ENCODE results near the gene CHN2.
A peak's percentile ranks its signal among the peaks of the same experiment; 100 is the strongest.

The CHN2 gene

DNA sequence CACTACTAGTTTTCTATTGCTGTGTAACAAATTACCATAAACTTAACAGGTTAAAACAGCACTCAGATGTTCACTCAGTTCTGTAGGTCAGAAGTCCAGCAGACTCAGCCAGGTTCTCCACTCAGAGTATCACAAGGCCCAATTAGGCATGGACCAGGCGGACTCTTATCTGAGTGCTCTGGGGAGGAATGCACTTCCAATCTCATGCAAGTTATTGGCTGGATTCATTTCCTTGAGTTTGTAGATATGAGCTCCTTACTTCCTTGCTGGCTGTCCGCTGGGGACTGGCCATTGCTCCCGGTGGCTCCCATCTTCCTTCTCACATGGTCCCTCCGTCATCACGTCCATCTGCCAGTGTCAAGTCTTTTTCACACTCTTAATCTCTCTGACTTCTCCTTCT is 232.0 kb downstream of the CHN2 start:
- no peak for DNase-seq (ENCODE audit: low read depth, low spot score)

DNA sequence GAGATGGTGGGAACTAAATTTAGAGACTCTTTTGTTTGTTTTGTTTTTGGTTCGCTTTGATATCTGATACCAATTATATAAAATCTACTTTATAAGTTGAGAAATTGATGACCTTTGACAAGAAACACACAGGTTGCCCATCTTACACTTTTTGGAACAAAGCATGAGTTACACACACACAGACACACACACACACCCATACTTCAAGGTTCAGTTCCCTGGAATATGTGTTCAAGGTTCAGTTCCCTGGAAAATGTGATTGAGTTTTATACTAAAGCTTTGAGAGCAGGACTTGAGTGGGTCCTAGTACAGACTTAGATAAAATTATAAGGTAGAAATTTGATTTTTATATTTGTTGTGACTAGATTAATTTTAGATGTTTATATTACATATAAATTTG is 234.8 kb downstream of the CHN2 start:
- DNase-seq (ENCODE audit: low read depth, low spot score), result no peak

GRCh38 chr7:29430279-29430949 is 235.8 kb downstream of the CHN2 start:
- DNase-seq (ENCODE audit: low read depth, low spot score), result no peak

DNA sequence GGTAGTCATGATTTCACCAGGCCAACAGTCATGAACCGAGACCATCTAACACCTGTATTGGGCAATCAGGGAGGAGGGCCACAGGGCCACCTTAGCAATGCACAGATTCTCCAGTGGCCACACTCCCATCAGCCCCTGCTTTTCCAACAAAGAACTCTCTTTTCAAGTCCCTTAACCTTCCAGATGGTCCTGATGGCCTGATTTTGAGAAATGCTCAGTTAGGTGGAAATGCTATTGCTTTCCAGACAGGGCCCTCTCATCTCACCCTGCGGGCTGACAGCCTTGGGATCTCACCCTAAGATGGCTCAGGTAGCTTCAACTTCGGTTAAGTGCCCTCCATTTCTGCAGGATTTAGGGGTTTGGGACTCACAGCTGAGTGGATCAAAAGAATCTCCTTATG is 237.1 kb downstream of the CHN2 start:
- no peak for DNase-seq (ENCODE audit: low read depth, low spot score)

DNA sequence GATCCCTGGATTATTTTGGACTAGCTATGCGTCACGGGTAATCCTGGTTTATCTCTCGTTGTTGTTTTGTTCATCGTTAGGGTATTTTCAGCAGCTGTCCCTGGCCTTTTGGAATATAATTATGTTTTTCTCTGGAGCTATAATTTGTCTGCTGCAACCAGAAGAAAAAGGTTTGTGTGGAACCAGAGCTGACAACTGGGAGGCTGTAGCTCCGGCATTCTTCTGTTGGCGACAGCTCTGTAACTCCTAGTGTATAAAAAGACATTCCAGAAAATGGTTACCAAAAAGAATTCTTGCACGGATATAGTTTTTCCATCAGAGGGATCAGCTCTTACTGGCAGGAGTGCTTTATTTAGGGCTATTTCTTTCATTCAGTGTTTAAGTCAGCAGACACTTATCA is 238.1 kb downstream of the CHN2 start:
- no peak for DNase-seq (ENCODE audit: low read depth, low spot score)

DNA sequence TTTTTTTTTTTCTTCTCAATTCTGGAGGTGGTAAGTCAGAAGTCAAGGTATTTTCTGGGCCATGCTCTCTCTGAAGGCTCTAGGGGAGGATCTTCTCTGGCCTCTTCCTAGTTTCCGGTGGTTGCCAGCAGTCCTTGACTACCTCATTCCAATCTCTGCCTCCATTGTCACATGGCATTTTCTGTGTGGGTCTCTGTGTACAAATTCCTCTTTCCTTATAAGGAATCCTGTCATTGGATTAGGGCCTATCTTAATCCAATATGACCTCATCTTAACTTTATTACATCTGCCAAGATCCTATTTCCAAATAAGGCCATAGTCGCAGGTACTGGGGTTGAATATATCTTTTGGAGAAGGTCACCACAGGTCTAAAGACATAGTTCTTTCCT is 239.8 kb downstream of the CHN2 start:
- DNase-seq (ENCODE audit: low read depth, low spot score), result no peak

GRCh38 chr7:29435167-29435566 is 240.6 kb downstream of the CHN2 start:
- no peak for DNase-seq (ENCODE audit: low read depth, low spot score)

GRCh38 chr7:29435902-29436301 is 241.3 kb downstream of the CHN2 start:
- no peak for DNase-seq (ENCODE audit: low read depth, low spot score)

DNA sequence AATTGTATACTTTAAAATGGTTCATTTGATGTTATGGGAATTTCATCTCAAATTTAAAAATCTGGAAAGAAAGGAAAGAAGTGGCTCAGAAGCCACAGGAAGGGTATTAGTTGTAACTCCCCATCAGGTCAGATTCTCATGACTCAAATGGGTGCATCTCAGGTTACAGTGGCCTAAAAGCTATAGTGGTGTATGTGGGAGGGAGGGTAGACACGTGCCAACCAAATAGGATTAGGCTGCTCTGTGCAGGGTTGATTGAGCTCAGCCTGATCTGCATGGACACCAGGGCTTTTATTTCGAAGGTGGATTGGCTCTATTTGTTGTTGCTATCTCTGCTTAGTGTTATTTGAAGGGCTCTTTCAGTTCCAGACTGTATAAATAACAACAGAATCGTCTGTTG is 247.6 kb downstream of the CHN2 start:
- DNase-seq (ENCODE audit: low read depth, low spot score), result peak; percentile 53

- no peak for DNase-seq (ENCODE audit: low read depth, low spot score)
Measured at GRCh38 chr7:29443552-29443951, 249.0 kb downstream of the CHN2 start.

- DNase-seq (ENCODE audit: low read depth, low spot score), result no peak
Measured at GRCh38 chr7:29444267-29444666, 249.7 kb downstream of the CHN2 start.

DNA sequence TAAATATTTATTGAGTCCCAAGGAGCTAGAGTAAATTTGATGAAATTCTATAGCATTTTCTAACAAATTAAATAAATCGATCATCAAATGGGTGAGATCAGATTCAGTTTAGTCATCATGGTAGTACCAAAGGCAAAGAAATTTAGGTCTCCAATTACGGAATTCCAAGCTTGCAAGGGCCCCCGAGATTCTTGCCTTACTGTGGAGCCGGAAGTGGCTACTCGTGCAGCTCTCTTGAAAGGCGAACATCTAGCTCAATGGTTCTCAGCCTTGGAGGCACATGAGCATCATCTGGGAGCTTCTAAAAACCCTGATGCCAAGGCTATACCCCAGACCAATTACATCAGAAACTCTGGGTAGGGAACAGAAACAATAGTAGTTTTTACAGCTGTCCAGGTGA is 251.2 kb downstream of the CHN2 start:
- DNase-seq (ENCODE audit: low read depth, low spot score), result no peak

- DNase-seq (ENCODE audit: low read depth, low spot score), result no peak
Measured at GRCh38 chr7:29447828-29448227, 253.3 kb downstream of the CHN2 start.

- no peak for DNase-seq (ENCODE audit: low read depth, low spot score)
Measured at GRCh38 chr7:29449569-29450260, 255.1 kb downstream of the CHN2 start.

DNA sequence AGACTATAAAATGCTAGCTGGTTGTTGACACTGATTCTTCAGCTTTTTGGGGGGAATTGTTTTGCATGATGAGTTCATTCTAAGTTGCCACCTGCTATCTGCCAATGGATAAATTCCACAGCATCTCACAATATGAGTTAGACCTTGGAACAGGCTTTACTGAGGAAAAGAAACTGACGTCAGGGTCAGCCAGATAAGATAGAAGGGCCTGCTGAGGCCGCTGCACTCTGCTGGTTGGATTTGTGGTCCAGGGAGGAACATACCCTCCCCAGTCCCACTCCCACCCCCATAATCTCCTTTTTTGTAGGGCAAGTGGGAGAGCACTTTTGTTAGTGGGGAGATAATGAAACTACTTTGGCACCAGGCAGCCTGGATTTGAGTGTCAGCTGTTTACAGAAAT is 258.4 kb downstream of the CHN2 start:
- DNase-seq (ENCODE audit: low read depth, low spot score), result no peak

DNA sequence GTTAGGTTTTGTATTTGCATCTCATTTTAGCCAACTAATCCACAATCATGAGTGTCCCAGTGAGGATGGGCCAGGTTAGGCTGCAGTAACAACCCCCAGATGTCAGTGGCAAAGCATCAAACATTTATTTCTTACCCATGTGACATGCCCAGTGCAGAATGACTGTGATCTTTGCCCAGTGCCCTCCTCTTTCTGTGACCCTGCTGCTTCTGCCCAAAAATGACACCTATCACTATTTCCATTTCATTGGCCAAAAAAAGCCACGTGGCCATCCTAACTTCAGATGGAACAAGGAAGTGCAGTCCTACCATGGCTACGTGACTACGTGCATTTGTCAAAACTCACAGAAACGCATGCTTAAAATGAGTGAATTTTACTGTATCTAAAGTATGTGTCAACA is 259.9 kb downstream of the CHN2 start:
- no peak for DNase-seq (ENCODE audit: low read depth, low spot score)

- no peak for DNase-seq (ENCODE audit: low read depth, low spot score)
Measured at GRCh38 chr7:29454899-29455451, 260.4 kb downstream of the CHN2 start.

- DNase-seq (ENCODE audit: low read depth, low spot score), result peak; percentile 89
Measured at GRCh38 chr7:29457141-29457561, 262.6 kb downstream of the CHN2 start.

DNA sequence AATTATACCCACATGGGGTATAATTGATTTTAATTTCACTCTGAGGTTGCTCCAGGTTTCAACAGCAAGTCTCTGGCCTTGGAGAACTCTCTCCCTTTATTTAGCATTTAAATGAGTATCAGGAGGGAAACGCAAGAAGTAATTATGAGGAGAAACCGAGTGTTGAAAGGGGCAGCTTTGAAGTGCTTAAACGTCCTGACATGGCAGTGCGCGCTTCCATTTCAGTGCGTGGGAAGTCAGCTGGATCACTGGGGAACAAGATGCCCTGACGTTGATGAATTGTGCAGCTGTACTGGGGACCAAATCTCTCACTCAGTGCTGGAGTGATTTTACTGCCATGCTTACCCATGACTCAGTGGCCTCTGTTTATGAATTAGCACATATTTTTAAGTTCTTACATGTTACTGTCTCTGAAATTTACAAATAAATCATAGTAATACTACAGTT is 263.0 kb downstream of the CHN2 start:
- DNase-seq (ENCODE audit: low read depth, low spot score), result no peak

DNA sequence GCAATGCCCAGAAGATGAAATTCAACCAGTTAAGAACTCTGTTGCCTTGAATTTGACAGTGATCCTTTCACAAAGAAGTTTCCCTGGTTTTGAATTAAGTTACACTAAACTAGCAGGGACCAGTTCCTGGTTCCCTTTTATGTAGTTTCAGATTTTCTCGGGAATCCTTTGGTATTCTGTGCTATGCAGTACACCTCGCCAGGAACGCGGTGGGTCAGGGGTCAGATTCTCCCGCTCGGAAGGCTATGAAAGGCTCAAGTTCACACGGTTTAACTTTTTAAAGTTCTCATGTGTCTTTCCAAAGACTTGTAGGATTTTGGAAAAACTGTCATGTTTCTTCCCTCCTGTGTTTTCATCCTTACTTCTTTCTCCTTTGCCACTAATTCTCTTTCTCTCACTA is 264.4 kb downstream of the CHN2 start:
- no peak for DNase-seq (ENCODE audit: low read depth, low spot score)

DNA sequence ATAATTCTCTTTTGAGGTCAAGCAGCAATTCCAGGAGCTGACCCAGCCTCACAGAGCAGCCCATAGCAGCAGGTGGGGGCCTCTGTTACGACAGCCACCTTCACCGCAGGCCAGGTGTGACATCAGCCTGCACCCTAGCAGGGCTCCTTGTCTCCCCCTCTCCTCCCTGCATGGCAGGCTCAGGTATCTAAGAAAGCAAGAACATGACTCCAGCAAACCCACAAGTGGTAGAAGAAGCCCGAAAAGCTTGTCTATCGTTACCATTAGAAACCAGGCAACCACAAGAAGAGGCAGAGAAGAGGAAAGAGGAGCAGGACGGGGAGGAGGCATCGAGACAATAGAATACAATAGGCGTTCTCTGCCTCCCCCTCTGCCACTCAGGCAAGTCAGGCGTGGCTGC is 265.0 kb downstream of the CHN2 start:
- DNase-seq (ENCODE audit: low read depth, low spot score), result no peak

GRCh38 chr7:29461996-29462395 is 267.4 kb downstream of the CHN2 start:
- no peak for DNase-seq (ENCODE audit: low read depth, low spot score)

DNA sequence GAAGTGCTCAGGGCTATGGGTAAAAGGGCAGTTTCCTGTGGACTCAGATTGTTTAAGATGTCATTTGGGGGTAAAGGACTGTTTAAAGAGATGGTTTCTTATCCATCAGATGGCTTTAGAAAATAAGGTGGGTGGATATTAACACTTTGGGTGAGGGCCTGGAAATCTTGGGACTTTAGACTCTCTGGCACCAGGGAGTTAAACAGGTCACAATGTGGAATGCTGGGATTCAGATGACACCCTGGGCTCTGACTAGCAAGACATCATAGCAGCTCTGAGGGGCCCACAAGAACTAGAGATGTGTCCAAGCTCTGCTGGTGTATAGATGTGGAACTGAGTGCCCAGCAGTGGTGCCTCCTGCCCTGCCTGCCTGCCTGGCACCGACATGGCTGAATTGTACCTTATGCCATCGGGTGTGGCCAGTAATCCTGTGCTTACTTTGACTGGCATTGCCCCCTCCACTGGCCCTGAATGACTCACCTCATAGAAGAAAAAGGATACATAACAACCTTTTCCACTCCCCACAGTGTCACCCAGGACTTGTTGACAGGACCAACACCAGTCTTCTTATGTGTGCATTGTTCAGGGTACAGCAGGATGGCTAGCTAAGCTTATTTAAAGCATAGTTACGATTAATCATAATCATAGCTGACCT is 269.1 kb downstream of the CHN2 start:
- no peak for DNase-seq (ENCODE audit: low read depth, low spot score)

Data from ELF-1 (cell line).